ENCODE measurements around the gene MTARC2. TPM values are rescaled to one million over a fixed set of nuclear protein-coding genes. Genes with fewer than 3 reads are reported as not detected.

Gene MTARC2
- total RNA-seq, 2 donors from 2014 or later = 30.4 to 32.1 TPM

- ATAC-seq (ENCODE audit: insufficient number of reproducible peaks, low FRiP score, low read depth) (no peak), DNase-seq (ENCODE audit: low spot score) (no peak)
- Histone ChIP-seq H3K36me3 (no peaks in the 10 kb centered on the region), H3K27me3 (replicated peaks; ENCODE audit: insufficient read depth) (no peaks in the 10 kb centered on the region), H3K4me3 (no peak overlapping the region), H3K27ac (no peak overlapping the region), H3K4me1 (ENCODE audit: control insufficient read depth in 1 of 2, low read depth in 2 of 2) (peaks cover 6 to 22% of the 10 kb centered on the region in 2 donors), H3K9me3 (no peaks in the 10 kb centered on the region)
- TF ChIP-seq, protein P1, sequence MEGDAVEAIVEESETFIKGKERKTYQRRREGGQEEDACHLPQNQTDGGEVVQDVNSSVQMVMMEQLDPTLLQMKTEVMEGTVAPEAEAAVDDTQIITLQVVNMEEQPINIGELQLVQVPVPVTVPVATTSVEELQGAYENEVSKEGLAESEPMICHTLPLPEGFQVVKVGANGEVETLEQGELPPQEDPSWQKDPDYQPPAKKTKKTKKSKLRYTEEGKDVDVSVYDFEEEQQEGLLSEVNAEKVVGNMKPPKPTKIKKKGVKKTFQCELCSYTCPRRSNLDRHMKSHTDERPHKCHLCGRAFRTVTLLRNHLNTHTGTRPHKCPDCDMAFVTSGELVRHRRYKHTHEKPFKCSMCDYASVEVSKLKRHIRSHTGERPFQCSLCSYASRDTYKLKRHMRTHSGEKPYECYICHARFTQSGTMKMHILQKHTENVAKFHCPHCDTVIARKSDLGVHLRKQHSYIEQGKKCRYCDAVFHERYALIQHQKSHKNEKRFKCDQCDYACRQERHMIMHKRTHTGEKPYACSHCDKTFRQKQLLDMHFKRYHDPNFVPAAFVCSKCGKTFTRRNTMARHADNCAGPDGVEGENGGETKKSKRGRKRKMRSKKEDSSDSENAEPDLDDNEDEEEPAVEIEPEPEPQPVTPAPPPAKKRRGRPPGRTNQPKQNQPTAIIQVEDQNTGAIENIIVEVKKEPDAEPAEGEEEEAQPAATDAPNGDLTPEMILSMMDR (IDR thresholded peaks at IDR 0.05) = no peak
These were observed 77.9 kb downstream of the MTARC2 start for GRCh38 chr1:220825819-220826551.

- H3K36me3 ChIP-seq = no peaks in the 10 kb centered on the region
- no peak for DNase-seq (ENCODE audit: low spot score)
- TF ChIP-seq, protein P1 (IDR thresholded peaks at IDR 0.05) = no peak
- no peak for ATAC-seq (ENCODE audit: insufficient number of reproducible peaks, low FRiP score, low read depth)
- no peaks in the 10 kb centered on the region for H3K27me3 ChIP-seq (replicated peaks; ENCODE audit: insufficient read depth)
- H3K9me3 ChIP-seq = no peaks in the 10 kb centered on the region
- H3K27ac ChIP-seq = no peak overlapping the region
- H3K4me3 ChIP-seq = no peak overlapping the region
- peaks cover 6 to 22% of the 10 kb centered on the region in 2 donors for H3K4me1 ChIP-seq (ENCODE audit: control insufficient read depth in 1 of 2, low read depth in 2 of 2)
These were observed 78.6 kb downstream of the MTARC2 start for GRCh38 chr1:220826729-220827128.

- no peaks in the 10 kb centered on the region for H3K36me3 ChIP-seq
- DNase-seq (ENCODE audit: low spot score) = no peak
- H3K4me3 ChIP-seq = no peak overlapping the region
- no peaks in the 10 kb centered on the region for H3K9me3 ChIP-seq
- TF ChIP-seq, protein P1 (IDR thresholded peaks at IDR 0.05) = no peak
- ATAC-seq (ENCODE audit: insufficient number of reproducible peaks, low FRiP score, low read depth) = no peak
- no peak overlapping the region for H3K27ac ChIP-seq
- no peaks in the 10 kb centered on the region for H3K27me3 ChIP-seq (replicated peaks; ENCODE audit: insufficient read depth)
- H3K4me1 ChIP-seq (ENCODE audit: control insufficient read depth in 1 of 2, low read depth in 2 of 2) = peaks cover 6 to 22% of the 10 kb centered on the region in 2 donors
These were observed 79.5 kb downstream of the MTARC2 start for GRCh38 chr1:220827445-220828178.

GRCh38 chr1:220828179-220828490, 80.0 kb downstream of the MTARC2 start:
- Histone ChIP-seq H3K4me1 (ENCODE audit: control insufficient read depth in 1 of 2, low read depth in 2 of 2) (peaks cover 6 to 22% of the 10 kb centered on the region in 2 donors), H3K36me3 (no peaks in the 10 kb centered on the region), H3K27ac (no peak overlapping the region), H3K4me3 (no peak overlapping the region), H3K27me3 (replicated peaks; ENCODE audit: insufficient read depth) (no peaks in the 10 kb centered on the region), H3K9me3 (no peaks in the 10 kb centered on the region)
- TF ChIP-seq, protein P1 (IDR thresholded peaks at IDR 0.05) = no peak
- no peak for DNase-seq (ENCODE audit: low spot score)
- no peak for ATAC-seq (ENCODE audit: insufficient number of reproducible peaks, low FRiP score, low read depth)

DNA sequence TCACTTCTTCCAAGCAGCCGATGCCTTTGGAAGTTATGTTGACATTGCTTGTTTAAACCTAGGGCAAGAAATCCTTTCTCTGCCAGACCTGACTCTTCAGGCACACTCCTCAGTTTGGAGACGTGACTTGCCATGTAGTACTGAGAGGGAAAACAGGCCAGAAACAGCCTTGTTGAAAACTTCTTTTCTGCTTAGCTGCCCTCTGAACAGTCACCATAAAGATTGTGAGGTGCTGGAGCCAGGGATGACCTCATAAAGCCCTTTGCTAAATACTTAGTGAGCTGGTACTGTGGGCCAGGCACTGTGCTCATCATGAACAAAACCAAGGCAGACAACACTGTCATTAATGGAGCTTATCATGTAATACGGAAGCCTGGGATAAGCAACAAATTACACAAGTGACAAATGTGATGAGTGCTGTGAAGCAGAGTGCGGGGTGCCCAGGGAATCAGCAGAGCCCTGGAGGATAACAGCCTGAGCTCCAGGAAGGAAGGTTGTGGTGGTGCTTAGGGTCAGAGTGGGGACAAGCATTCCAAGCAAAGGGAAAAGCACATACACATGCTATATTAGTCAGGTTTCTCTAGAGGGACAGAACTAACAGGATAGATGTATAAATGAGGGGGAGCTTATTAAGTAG, 80.9 kb downstream of the MTARC2 start:
- H3K4me3 ChIP-seq = no peak overlapping the region
- H3K36me3 ChIP-seq = no peaks in the 10 kb centered on the region
- no peak for DNase-seq (ENCODE audit: low spot score)
- H3K27me3 ChIP-seq (replicated peaks; ENCODE audit: insufficient read depth) = no peaks in the 10 kb centered on the region
- peaks cover 6 to 22% of the 10 kb centered on the region in 2 donors for H3K4me1 ChIP-seq (ENCODE audit: control insufficient read depth in 1 of 2, low read depth in 2 of 2)
- H3K27ac ChIP-seq = no peak overlapping the region
- TF ChIP-seq, protein P1 (IDR thresholded peaks at IDR 0.05) = no peak
- H3K9me3 ChIP-seq = no peaks in the 10 kb centered on the region
- no peak for ATAC-seq (ENCODE audit: insufficient number of reproducible peaks, low FRiP score, low read depth)
